ENCODE results near the gene SKIDA1.

The SKIDA1 gene

DNA sequence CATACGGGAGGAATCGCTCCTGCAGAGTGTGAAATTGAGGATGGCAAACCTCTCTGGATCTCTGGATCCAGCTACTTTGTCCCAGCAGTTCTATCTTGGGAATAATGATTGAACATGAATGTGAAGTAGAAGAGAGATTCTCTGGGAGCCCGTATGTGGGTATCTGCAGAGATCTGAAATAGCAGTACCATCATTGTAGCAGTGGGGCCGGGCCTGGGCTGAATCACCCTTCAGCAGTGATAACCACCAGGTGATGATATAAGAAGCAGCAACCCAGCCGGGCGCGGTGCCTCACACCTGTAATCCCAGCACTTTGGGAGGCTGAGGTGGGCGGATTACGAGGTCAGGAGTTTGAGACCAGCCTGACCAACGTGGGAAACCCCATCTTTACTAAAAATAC, 51.9 kb downstream of the SKIDA1 start:
- DNase-seq = no peak

DNA sequence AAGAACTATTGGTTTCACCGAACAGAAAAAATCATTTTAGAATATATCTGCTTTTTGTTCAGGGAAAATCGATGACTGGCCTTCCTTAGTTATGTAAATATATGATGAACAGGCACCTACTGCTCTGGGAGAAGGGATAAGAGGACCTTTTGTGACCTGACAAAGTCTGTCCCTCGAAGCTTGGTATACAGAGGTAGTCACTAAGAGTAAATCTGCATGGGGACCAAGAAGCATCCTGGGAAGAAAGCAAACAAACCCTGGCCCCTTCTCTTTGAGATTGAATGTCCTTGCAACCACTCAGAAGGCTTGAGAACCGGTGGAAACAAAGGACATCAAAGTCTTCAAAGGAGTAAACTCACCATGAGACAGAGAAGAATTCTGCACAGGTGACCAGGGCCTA, 52.3 kb downstream of the SKIDA1 start:
- DNase-seq = no peak

DNA sequence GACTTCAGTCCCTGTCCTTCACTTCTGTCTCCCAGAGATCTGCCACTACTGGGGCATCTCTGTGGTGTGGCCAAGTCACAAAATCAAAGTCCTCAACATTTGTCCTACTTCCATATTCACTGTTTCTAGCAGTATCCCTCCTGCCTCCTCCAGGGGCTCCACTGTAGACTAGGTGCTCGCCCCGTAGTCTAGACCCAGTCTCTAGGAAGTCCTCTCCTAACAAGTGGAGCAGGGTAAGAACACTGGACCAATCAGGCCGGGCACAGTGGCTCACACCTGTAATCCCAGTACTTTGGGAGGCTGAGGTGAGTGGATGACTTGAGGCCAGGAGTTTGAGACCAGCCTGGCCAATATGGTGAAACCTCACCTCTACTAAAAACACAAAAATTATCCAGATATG, 57.4 kb downstream of the SKIDA1 start:
- DNase-seq = no peak

DNA sequence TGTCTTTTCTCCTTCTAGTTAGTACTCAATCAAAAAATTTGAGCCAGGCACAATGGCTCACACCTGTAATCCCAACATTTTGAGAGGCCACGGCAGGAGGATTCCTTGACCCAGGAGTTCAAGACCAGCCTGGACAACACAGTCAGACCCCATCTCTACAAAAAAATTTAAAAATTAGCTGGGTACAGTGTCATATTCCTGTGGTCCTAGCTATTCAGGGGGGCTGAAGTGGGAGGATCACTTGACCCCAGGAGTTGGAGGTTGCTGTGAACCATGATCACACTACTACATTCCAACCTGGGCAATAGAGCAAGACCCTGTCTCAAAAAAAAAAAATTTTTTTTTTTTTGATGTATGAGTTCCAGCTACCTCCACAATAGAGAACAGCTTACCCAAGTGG, 57.8 kb downstream of the SKIDA1 start:
- no peak for DNase-seq

DNA sequence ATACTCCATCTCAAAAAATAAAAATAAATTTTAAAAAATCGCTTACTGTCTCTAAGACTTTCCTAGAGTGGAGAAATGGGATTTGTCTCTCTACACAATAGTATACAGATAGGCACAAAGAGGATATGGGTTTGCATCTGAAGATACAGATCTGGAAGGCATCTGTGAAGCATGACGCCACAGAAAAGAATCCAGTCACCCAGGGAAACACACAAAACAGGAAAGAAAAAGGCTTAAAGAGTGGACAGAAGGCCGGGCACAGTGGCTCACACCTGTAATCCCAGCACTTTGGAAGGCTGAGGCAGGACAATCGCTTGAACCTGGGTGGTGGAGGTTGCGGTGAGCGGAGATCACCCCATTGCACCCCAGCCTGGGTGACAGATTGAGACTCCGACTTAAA, 61.3 kb downstream of the SKIDA1 start:
- DNase-seq = no peak
